Measurements from ENCODE around the gene GSTT4. TPM values are rescaled to one million over a fixed set of nuclear protein-coding genes. Genes with fewer than 3 reads are reported as not detected.
"Not testable (repeated sequence)": the region's sequence is repeated elsewhere in the genome, so short reads cannot be mapped to it uniquely, and the experiment has no call there.

GSTT4 gene
- total RNA-seq, 3 donors from 2014 or later, result not detected

DNA sequence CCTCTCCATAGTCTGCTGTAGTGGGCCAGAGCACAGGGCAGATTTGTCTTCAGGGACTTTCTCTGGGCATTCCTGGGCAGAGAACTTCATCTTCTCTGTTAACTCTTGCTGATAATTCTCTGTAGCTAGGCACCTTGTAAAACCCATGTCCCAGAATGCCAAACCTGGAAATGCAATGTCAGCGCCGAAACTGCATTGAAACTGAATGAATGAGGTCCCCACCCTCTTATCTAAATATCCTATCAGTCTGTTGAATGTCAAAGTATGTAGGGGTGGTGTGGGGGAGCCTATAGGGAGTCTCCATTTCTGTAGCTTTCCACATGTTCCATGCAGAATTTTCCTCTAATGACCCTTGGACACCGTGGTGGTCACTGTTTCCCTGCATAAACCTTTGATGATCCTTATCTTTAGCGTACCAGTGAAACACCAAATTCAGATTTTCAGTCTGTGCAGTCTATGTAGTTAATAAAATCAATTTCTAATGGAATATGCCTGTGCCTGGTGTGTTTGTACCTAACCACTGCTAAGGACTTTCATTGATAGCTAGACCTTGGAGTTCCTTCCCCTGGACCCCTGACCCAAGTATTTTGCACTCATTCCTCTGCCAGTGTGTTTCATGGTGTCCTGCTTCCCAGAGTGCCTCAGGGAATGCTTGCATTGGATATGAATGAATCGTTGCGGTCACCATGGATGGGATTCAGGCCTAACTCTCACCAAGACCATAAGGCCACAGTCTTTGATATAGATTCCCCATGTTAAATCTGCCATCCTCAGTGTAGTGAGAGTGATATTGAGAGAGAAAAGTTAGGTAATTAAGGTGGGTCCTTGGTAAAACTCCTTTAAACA, 3.4 kb upstream of the GSTT4 start:
- DNase-seq (no peak), ATAC-seq (no peak)
- H3K36me3 Mint-ChIP-seq (ENCODE audit: insufficient read depth), result no peaks in the 10 kb centered on the region
- no peaks in the 10 kb centered on the region for H3K27me3 Mint-ChIP-seq (ENCODE audit: low read depth)
- no peak overlapping the region for H3K4me3 Mint-ChIP-seq
- no peaks in the 10 kb centered on the region for H3K9me3 Mint-ChIP-seq
- peaks cover 17% of the 10 kb centered on the region for H3K4me1 Mint-ChIP-seq (ENCODE audit: low read depth)

DNA sequence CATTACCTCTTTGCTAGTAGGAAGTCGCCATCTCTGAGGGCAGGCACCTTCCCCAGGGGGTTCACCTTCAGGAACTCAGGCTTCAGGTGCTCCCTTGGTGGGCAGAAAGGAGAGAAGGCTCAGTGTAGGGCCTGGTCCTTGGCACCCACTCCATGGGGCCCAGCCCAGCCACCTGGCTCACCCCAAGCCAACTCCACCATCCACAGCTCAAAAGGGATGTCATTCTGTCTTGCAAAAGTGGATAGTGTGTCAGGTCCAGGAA, 2.7 kb upstream of the GSTT4 start:
- H3K4me3 Mint-ChIP-seq, result no peak overlapping the region
- ATAC-seq (no peak), DNase-seq (no peak)
- no peaks in the 10 kb centered on the region for H3K27me3 Mint-ChIP-seq (ENCODE audit: low read depth)
- H3K4me1 Mint-ChIP-seq (ENCODE audit: low read depth), result peaks cover 14% of the 10 kb centered on the region
- no peaks in the 10 kb centered on the region for H3K9me3 Mint-ChIP-seq
- no peaks in the 10 kb centered on the region for H3K36me3 Mint-ChIP-seq (ENCODE audit: insufficient read depth)

DNA sequence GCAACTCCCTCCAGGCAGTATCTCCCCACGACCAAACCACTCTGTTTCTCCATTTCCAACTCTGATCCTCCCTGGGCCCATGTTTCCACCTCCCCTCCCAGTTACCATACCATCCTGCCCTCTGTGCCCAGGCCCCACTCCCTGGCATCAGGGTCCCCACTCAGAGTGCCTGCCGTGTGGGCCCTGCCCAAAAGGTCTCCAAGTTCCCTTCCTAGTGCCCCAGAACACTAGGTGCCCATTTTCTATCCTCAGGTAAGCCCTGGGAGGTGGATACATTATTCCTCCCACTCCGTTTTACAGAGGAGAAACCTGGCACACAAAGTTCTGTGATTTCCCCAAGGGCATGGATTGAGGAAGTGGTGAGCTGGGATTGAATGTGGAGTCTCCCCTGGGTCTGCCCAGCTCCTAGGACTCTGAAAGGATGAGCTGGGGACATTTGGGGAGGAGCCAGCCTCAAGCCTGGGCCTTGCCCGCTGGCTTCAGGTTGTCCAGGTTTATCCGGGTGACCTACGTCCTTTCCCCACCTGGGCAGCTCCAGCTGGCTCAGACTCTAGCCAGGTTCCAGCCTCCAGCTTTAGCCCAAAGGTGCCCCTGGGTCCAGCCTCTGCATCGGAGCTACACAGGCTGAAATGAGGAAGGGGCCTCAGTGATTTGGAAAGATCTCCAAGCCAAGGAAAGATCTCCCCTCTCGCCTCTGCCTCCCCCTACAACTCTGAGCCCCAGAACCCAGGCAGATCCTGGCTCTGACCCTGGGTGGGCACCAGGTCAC, 2.2 kb upstream of the GSTT4 start:
- Mint-ChIP-seq H3K4me3 (no peak overlapping the region), H3K36me3 (ENCODE audit: insufficient read depth) (no peaks in the 10 kb centered on the region), H3K9me3 (no peaks in the 10 kb centered on the region), H3K27me3 (ENCODE audit: low read depth) (no peaks in the 10 kb centered on the region), H3K4me1 (ENCODE audit: low read depth) (peaks cover 11% of the 10 kb centered on the region)
- ATAC-seq (no peak), DNase-seq (no peak)

DNA sequence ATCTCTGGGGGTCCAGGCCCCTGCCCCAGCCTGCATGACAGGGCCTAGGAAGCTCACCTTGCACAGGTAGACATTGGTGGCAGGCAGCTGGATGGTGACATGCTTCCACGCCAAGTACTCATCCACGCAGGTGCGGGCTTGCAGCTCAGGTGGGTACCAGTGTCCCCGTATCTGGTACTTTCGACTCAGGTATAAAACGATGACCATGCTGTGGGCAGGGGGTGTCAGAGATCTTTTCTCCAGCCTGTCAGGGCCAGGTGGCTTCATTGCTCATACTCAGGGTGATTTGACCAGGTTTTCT, 1.6 kb upstream of the GSTT4 start:
- DNase-seq (no peak), ATAC-seq (no peak)
- Mint-ChIP-seq H3K36me3 (ENCODE audit: insufficient read depth) (no peaks in the 10 kb centered on the region), H3K27me3 (ENCODE audit: low read depth) (no peaks in the 10 kb centered on the region), H3K4me3 (no peak overlapping the region), H3K9me3 (no peaks in the 10 kb centered on the region), H3K4me1 (ENCODE audit: low read depth) (peaks cover 9% of the 10 kb centered on the region)

DNA sequence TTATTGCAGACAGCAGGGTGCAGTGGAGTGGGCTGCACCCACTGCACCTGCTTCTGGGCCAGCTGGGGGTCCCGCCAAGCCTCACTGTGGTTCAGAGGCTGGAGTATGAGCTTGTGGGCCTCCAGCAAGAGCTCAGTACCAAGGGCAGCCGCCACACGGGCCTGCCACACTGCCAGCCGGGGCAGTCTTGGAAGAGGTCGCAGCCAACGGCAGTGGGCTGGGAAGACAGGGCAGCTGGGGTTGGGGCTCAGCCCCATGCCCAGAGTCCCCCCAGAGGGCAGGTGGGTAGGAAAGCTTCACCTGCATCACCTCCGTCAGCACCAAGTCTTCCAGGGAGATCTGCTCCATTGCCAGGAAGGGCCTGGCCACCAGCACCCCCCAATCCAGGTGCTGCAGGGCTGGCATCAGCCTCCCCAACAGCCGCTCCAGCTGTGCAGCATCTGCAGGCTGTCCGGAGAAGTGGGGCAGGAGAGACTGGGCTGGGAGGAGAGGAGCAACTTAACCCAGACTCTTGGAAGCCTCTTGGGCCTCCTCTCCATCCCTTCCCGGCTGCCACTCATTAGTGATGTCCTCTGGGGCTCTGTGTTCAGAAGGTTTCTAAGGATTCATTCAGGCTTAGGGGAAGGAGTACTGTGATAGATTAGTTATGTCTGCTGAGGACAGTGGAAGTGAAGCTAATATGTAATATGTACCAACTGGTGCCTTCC, 1.1 kb upstream of the GSTT4 start:
- no peak for DNase-seq
- H3K9me3 Mint-ChIP-seq, result no peaks in the 10 kb centered on the region
- peaks cover 7% of the 10 kb centered on the region for H3K4me1 Mint-ChIP-seq (ENCODE audit: low read depth)
- H3K36me3 Mint-ChIP-seq (ENCODE audit: insufficient read depth), result no peaks in the 10 kb centered on the region
- no peak for ATAC-seq
- no peaks in the 10 kb centered on the region for H3K27me3 Mint-ChIP-seq (ENCODE audit: low read depth)
- no peak overlapping the region for H3K4me3 Mint-ChIP-seq

DNA sequence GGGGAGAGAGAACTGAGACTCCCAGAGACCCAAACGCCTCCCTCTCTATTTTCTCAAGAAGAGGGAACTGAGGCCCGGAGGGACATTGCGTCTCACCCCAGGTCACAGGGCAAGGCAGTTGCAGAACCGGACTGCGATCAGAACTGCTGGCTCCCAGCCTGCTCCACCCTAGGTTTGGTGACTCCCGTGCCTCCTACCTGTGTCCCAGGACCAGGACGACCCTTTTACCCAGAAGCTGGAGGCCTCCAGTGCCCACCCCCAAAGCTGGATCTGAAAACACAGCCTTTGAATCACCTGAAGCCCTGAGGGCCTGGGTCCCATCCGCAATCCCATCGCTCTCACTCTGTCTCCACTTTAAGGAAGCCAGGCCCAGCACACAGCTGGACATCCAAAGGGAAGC, 1.4 kb downstream of the GSTT4 start:
- Mint-ChIP-seq H3K27me3 (ENCODE audit: low read depth) (no peaks in the 10 kb centered on the region), H3K9me3 (no peaks in the 10 kb centered on the region), H3K4me3 (no peak overlapping the region), H3K36me3 (ENCODE audit: insufficient read depth) (no peaks in the 10 kb centered on the region), H3K4me1 (ENCODE audit: low read depth) (no peaks in the 10 kb centered on the region)
- no peak for ATAC-seq
- no peak for DNase-seq

DNA sequence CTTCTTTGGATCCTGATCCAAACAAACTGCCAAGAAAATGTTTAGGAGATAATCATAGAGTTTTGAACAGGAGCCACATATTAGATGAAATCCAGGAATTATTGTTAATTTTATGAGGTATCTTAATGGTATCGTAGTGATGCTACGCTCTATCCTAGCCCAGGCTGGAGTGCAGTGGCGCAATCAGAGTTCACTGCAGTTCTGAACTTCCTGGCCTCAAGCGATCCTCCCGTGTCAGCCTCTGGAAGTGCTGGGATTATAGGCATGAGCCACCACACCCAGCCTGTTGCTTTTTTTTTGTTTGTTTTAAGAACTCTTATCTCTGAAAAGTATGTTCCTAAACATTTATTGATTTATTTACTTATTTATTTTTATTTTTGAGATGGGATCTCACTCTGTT, 2.4 kb downstream of the GSTT4 start:
- Mint-ChIP-seq H3K4me1 (ENCODE audit: low read depth) (no peaks in the 10 kb centered on the region), H3K9me3 (no peaks in the 10 kb centered on the region), H3K27me3 (ENCODE audit: low read depth) (no peaks in the 10 kb centered on the region), H3K4me3 (no peak overlapping the region), H3K36me3 (ENCODE audit: insufficient read depth) (no peaks in the 10 kb centered on the region)
- ATAC-seq, result no peak
- no peak for DNase-seq

DNA sequence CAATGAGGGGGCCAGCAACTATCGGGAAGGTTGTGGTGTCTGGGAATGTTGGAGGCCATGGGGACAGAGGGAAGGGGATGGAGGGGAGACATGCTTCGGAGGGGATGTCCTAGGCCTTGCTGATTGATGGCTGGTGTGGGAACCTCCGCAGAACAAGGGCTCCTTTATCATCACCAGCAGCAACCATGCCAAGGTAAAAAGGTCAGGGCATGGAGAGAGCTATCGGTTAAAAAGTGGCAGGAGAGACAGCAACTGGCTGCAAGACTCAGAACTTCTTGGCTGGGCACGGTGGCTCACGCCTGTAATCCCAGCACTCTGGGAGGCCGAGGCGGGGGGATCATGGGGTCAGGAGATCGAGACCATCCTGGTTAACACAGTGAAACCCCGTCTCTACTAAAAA, 3.0 kb downstream of the GSTT4 start:
- DNase-seq (no peak), ATAC-seq (no peak)
- Mint-ChIP-seq H3K4me1 (ENCODE audit: low read depth) (no peaks in the 10 kb centered on the region), H3K27me3 (ENCODE audit: low read depth) (no peaks in the 10 kb centered on the region), H3K36me3 (ENCODE audit: insufficient read depth) (no peaks in the 10 kb centered on the region), H3K4me3 (no peak overlapping the region), H3K9me3 (no peaks in the 10 kb centered on the region)

DNA sequence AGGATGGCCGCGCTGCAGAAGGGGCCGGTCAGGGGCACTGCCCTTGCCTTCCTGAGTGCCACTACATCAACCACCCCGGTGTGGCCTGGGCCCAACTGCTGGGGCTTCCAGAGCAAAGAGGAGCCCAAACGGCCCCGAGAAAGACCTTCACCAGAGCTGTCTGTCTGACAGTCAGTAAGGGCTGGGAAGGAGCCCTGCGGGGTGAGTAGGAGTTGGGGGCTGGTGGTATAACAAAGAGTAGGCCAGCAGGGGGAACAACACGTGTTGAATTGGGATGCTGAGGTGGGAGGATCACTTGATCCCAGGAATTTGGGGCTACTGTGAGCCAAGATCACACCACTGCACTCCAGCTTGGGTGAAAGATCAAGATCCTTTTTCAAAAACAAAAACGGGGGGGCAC, 3.9 kb downstream of the GSTT4 start:
- H3K4me3 Mint-ChIP-seq, result no peak overlapping the region
- H3K4me1 Mint-ChIP-seq (ENCODE audit: low read depth), result no peaks in the 10 kb centered on the region
- H3K9me3 Mint-ChIP-seq, result no peaks in the 10 kb centered on the region
- DNase-seq, result no peak
- no peaks in the 10 kb centered on the region for H3K27me3 Mint-ChIP-seq (ENCODE audit: low read depth)
- no peak for ATAC-seq
- no peaks in the 10 kb centered on the region for H3K36me3 Mint-ChIP-seq (ENCODE audit: insufficient read depth)

DNA sequence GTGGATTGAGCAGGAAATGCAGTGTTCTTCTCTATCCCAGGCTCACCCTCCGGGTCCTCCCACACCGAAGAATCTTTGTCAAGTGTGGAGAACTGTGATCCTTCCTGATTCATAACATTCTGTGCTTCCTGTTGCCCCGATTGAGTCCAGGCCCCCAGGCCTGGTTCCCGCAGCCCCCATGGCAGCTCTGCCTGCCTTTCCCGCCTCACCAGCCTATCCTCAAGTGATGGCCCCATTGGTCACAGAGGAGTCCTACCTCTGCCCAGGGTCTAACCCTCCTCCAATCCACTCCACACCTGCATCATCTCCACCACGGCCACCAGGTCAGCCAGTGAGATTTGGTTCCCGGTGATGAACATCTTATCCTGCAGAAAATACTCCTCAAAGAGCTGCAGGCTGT, 5.5 kb downstream of the GSTT4 start:
- not testable (repeated sequence) for H3K4me1 Mint-ChIP-seq (ENCODE audit: low read depth); H3K4me3 Mint-ChIP-seq; H3K9me3 Mint-ChIP-seq; ATAC-seq; DNase-seq; H3K36me3 Mint-ChIP-seq (ENCODE audit: insufficient read depth); H3K27me3 Mint-ChIP-seq (ENCODE audit: low read depth)

DNA sequence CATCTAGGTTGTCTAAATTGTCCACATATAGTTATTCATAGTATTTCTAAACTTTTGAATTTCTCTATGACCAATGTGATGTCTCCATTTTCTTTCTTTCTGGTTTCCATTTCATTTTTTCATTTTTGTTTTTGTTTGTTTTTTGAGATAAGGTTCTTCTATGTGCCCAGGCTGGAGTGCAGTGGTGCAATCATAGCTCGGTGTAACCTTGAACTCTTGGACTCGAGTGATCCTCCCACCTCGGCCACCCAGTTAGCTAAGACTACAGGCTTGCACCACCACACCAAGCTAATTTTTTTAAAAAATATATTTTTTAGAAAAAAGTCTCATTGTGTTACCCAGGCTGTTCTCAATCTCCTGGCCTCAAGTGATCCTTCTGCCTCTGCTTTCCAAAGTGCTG, 8.2 kb downstream of the GSTT4 start:
- no peak for ATAC-seq
- no peak for DNase-seq
- H3K36me3 Mint-ChIP-seq (ENCODE audit: insufficient read depth), result no peaks in the 10 kb centered on the region
- no peaks in the 10 kb centered on the region for H3K4me1 Mint-ChIP-seq (ENCODE audit: low read depth)
- H3K4me3 Mint-ChIP-seq, result no peak overlapping the region
- H3K27me3 Mint-ChIP-seq (ENCODE audit: low read depth), result no peaks in the 10 kb centered on the region
- no peaks in the 10 kb centered on the region for H3K9me3 Mint-ChIP-seq

DNA sequence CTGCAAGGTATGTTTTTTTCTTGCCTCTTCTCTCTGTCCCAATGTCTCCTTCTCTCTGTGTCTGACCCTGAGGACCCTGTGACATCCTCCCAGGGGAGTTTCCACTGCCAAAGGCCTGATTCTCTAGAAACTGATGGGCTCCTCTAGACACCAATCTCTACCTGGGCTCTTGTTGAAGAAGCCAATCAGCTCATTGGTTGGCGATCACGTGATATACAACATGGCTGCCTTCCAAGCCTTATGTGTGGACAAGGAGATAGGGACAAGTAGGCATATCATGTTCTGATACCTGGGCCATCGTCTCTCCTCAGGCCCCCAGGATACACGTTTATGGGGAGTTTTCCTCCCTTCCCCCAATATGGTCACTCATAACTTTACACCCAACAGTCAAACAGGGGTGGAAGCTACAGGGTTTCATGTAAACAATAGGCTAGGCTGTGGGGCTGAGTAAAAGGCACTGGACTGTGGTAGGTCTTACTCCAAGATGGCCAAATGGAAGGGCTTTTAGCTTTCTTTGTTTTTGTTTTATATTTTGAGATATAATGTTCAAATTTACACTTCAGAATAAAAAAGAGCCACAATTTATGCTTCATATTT, 11.6 kb downstream of the GSTT4 start:
- ATAC-seq; H3K36me3 Mint-ChIP-seq (ENCODE audit: insufficient read depth); H3K27me3 Mint-ChIP-seq (ENCODE audit: low read depth); H3K9me3 Mint-ChIP-seq; H3K4me1 Mint-ChIP-seq (ENCODE audit: low read depth); H3K4me3 Mint-ChIP-seq; DNase-seq: not testable (repeated sequence)

DNA sequence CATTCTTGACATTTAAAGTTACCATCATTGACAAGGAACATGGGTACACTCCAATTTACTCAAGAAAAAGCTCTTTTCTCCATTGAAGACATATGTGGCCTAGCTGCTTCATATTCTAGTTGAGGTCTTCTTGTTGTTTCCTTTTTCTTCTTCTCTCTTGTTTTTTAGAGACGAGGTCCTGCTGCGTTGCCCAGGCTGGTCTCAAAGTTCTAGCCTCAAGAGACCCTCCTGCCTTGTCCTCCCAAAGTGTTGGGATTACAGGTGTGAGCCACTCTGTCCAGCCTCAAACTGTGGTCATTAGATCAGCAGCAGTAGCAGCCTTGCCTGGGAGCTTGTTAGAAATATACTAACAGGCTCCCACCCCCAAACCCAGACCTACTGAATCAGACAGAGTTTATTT, 12.2 kb downstream of the GSTT4 start:
- not testable (repeated sequence) for DNase-seq; H3K4me1 Mint-ChIP-seq (ENCODE audit: low read depth); H3K27me3 Mint-ChIP-seq (ENCODE audit: low read depth); H3K4me3 Mint-ChIP-seq; H3K36me3 Mint-ChIP-seq (ENCODE audit: insufficient read depth); H3K9me3 Mint-ChIP-seq; ATAC-seq

DNA sequence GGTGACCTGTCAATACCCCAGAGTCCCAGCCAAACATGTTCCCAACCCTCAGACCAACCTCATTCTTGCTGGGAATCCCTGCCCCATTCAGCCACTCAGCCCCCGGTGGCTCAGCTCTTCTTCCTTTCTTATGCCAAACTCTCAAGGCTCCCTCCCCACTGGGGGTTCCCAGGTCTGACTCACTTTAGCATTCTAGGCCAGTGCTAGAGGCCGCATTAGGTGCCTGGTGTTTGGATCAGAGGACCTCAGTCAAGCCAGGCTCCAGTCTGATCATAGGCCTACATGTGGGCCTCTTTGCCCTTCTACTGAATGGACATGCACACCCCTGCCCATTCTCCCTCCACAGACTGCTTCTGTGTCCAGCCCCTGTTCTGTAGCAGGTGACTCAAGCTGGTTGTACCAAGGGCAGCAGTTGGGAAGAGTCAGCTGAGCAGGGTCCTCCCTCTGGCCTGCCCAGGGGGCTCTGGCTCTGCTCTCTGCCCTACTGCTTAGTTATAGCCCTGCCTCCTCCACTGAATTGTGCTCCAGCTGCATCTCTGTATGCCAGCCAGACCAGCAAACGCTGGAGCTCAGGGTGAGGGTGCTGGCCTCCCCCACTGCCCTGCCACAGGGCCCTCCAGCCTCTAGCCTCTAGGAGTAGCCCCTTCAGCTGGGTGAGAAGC, 15.5 kb downstream of the GSTT4 start:
- H3K36me3 Mint-ChIP-seq (ENCODE audit: insufficient read depth); H3K4me1 Mint-ChIP-seq (ENCODE audit: low read depth); H3K9me3 Mint-ChIP-seq; DNase-seq; ATAC-seq; H3K4me3 Mint-ChIP-seq; H3K27me3 Mint-ChIP-seq (ENCODE audit: low read depth): not testable (repeated sequence)

Data from activated T-cell treated with anti-CD3 and anti-CD28 coated beads, Interleukin-2, amount 50 U/mL, for 4 hours (primary cell).